CD1c-positive myeloid dendritic cell (primary cell): ENCODE results near the gene TTC13.
"Not testable (repeated sequence)": the region's sequence is repeated elsewhere in the genome, so short reads cannot be mapped to it uniquely, and the experiment has no call there.

Experiments used
- DNase-seq: peaks from one replicate; pipeline ENCODE4 v3.0.0-alpha.2; 2016; ENCODE audit errors: extremely low spot score

TTC13 gene, protein sequence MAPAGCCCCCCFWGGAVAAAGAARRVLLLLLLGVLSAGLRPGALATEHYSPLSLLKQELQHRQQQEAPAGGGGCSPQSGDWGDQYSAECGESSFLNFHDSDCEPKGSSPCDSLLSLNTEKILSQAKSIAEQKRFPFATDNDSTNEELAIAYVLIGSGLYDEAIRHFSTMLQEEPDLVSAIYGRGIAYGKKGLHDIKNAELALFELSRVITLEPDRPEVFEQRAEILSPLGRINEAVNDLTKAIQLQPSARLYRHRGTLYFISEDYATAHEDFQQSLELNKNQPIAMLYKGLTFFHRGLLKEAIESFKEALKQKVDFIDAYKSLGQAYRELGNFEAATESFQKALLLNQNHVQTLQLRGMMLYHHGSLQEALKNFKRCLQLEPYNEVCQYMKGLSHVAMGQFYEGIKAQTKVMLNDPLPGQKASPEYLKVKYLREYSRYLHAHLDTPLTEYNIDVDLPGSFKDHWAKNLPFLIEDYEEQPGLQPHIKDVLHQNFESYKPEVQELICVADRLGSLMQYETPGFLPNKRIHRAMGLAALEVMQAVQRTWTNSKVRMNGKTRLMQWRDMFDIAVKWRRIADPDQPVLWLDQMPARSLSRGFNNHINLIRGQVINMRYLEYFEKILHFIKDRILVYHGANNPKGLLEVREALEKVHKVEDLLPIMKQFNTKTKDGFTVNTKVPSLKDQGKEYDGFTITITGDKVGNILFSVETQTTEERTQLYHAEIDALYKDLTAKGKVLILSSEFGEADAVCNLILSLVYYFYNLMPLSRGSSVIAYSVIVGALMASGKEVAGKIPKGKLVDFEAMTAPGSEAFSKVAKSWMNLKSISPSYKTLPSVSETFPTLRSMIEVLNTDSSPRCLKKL

GRCh38 chr1:230978491-230979388 is at the start of gene TTC13, which contains the start of gene ARV1:
TTC13 (minus strand) TSS chr1:230978861; CDS start chr1:230978830, 31 bp downstream.
ARV1 (plus strand) TSS chr1:230979094; CDS start chr1:230979106, 12 bp downstream.
- peak; percentile 99 for DNase-seq

- DNase-seq: no peak
Observed at GRCh38 chr1:231027971-231028370, 49.3 kb upstream of the TTC13 start.

DNA sequence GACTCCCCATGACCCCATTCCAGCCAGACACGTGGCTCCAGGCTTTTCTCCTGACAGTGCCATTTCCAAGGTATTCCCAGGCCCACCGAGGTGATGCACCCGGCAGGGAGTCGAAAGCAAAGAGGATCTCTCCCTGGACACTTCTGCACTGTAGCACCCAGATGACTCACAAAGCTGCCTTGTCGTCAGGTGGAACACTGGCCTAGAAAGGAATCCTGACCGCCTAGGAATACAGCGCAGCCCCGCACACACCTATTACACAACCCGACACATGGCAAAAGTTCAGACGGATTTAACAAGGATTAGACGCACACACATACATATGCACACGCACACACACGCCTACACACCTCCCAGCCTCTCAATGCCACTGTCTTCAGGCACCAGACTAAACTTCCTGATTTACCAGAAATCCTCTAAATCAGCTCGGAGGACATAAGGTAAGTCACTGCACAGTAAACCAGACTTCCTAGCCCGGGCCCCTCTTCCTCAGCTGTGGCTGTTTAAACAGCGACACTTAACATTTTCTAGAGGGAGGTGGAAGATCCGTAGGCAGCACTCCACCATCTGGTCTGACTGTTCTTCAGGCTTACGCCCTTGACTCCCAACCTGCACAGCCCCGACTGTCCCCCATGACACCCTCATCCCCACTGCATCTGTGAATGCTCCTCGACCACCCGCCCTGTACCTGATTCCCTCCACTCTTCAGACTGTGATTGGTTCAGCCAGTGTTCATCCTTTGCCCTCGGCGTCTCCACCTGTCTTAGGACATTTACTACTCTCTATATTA is 48.7 kb upstream of the TTC13 start:
- DNase-seq: peak; percentile 54

GRCh38 chr1:231026576-231026975 is 47.9 kb upstream of the TTC13 start:
- no peak for DNase-seq

GRCh38 chr1:231023150-231023549 is 44.5 kb upstream of the TTC13 start:
- no peak for DNase-seq

DNA sequence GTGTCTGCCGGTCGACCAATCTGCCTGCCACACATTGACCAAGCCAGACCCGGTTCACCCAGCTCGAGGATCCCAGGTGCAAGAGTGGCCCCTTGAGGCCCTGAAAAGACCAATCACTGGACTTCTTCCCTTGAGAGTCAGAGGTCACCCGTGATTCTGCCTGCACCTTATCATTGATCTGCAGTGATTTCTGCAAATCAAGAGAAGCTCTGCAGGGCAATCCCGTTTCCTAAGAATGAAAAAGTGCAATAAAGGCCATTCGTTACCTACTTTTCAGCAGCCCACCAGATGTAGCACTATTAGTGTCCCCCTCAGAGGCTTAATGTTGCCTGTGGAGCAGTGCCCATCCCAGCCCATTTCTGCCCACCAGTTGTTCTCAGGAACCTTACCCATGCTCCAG is 43.9 kb upstream of the TTC13 start:
- DNase-seq: not testable (repeated sequence)

DNA sequence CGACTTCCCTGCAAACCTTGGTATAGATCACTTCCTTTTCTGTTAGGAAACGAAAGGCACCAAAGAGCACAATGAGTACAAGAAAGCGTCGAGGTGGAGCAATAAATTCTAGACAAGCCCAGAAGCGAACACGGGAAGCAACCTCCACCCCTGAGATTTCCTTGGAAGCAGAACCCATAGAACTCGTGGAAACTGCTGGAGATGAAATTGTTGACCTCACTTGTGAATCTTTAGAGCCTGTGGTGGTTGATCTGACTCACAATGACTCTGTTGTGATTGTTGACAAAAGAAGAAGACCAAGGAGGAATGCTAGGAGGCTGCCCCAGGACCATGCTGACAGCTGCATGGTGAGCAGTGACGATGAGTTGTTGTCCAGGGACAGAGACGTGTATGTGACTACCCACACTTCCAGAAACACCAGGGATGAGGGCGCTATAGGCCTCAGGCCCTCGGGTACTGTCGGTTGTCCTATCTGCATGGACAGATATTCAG is 42.9 kb upstream of the TTC13 start:
- peak; percentile 49 for DNase-seq

DNA sequence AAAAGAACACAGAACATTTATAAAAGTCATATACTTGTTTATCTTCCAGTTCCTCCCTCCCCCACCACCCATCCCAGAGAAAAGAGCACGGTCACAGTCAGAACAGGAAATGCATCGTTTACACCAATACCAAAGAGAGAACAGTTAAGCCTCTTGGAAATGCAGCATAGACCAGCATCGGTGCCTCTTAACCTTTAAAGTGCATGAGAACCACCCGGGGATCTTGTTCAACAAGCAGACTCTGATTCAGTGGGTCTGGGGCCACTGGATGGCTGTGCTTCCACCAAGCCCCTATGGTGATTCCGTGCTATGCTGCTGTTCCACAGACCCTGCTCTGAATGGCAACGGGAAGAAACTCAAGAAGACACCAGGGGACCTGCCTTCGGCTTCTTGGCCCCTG is 42.2 kb upstream of the TTC13 start:
- DNase-seq: no peak

- no peak for DNase-seq
Observed at GRCh38 chr1:231020139-231020601, 41.5 kb upstream of the TTC13 start.

- DNase-seq: no peak
Observed at GRCh38 chr1:231019711-231020110, 41.0 kb upstream of the TTC13 start.

DNA sequence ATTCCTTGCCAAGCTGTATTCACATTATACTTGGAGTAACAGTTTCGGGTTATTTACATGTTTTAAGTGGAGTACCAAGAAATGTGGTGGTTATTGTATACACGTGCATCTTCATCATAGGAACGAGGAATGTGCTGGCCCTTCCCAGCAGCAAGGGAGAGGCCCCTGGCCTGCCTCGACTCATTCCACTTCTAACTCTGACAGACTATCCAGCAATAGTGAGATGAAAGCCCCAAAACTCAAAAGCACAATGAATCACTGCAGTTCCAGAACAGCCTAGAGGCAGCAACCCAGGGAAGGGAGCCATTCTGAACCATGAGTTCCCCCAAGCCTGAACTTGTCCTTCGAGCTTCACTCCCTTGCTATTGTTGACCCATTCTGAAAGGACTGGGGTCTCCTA is 38.3 kb upstream of the TTC13 start:
- no peak for DNase-seq

- no peak for DNase-seq
Observed at GRCh38 chr1:231016234-231016633, 37.6 kb upstream of the TTC13 start.

DNA sequence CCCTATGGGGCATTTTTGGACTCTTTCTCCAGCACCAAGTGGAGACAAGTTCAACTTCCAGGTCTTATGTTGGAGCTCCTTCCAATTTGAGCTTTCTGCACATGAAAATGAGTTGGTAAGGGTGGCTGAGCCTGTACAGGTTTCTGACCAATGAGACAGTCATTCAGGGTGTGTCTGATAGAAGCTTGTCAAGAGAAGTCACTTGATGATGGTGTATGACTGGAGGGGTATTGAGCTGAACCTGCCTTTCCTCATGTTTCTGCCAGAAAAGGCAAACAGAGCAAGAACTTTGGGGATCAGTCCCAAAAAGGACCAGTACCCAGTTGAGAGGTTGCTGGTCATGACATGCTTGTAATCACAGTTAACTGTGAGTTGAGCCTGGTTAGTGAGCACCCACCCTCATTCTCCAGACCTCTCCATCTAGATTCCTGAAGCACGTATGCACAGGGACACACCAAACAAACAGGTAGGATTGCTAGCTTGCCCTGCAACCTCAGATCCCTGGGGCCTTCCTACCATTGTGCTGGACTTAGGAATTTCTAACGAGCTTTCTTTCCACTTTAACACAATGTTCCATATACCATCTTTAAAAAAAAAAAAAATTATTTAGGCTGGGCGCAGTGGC is 34.8 kb upstream of the TTC13 start:
- no peak for DNase-seq

- no peak for DNase-seq
Observed at GRCh38 chr1:231011963-231012362, 33.3 kb upstream of the TTC13 start.

DNA sequence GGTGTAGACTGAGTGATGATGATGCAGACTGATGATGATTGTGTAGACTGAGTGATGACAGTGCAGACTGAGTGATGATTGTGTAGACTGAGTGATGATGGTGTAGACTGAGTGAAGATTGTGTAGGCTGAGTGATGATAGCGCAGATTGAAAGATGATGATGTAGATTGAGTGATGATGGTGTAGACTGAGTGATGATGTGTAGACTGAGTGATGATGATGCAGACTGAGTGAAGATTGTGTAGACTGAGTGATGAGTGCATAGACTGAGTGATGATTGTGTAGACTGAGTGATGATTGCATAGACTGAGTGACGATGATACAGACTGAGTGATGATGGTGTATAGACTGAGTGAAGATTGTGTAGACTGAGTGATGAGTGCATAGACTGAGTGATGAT is 32.7 kb upstream of the TTC13 start:
- DNase-seq: no peak

GRCh38 chr1:231007535-231007934 is 28.9 kb upstream of the TTC13 start:
- not testable (repeated sequence) for DNase-seq

DNA sequence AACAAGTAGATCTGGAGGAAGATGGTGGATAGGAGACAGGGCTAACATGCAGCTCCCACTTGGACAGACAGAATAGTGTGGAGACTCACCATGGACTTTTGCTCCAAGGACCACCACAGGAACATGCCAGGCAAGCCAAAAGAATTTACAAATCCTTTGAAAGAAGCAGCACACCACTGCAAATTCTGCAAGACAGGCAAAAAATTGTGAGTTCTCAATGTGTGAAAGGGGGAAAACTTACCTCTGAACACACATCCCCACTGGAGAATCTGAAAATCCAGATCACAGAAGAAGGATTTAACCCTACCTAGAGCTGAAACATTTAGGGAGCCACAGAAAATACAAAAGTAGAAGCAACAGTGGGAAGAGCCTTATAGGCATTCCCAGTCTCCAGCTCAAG is 23.2 kb upstream of the TTC13 start:
- no peak for DNase-seq

GRCh38 chr1:231000639-231001038 is 22.0 kb upstream of the TTC13 start:
- no peak for DNase-seq

DNA sequence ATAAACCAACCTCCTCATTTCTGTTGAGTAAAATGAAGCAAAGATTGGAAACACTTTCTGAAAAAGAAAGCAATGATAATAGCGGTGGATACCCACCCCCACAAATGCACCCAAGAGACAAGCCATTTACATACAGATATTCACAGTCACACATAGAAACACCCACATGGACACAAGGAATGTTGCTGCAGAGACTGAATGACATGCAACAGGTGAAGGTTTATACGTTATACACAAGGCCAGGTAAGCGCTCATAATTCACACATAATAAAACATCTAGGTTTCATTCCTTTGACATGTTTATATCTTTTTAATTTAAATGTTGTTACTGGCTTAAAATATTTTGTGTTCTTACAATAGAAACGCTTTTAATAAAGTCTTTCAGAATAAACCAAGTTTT is 21.5 kb upstream of the TTC13 start:
- no peak for DNase-seq

DNA sequence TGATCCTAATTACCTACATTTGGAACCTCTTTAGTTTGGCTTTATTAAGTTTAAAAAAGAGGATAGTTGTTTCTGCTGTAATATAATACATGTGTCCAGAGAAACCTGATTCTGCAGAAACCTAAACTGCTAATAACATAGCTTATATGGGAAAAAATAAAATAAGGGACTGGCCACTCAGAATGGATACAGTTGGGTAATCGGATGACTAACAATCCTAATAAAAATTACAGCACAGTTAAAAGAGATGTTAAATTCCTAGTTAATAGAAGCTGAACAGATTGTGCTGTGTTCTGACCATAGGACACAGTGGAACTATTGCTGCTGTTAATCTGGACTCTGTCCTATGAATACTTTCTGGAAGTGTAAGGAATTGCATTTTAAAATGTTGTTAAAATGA is 16.2 kb upstream of the TTC13 start:
- DNase-seq: no peak
